CD14-positive monocyte (primary cell): ENCODE measurements around the gene CFAP20DC. TPM values are rescaled to one million over a fixed set of nuclear protein-coding genes. Genes with fewer than 3 reads are reported as not detected.
"Not testable (repeated sequence)": the region's sequence is repeated elsewhere in the genome, so short reads cannot be mapped to it uniquely, and the experiment has no call there.

Experiments used
- DNase-seq, 3 donors: peaks; one replicate each; pipeline ENCODE4 v3.0.0-alpha.2; 2011 to 2022
- H2AFZ ChIP-seq: 2 replicates; pipeline ENCODE4 v1.6.0; 2012; ENCODE audit warnings: mild to moderate bottlenecking, low read depth, low read length, inconsistent platforms; ENCODE audit not compliant: insufficient read depth, poor library complexity, severe bottlenecking
- H3K27ac ChIP-seq, 2 donors: 1 replicate in 1 of 2; 2 replicates in 1 of 2; pipeline ENCODE4 v1.5.1; 2012 to 2013; ENCODE audit warnings: low read length in 2 of 2, control low read depth in 1 of 2, inconsistent platforms in 1 of 2, low read depth in 1 of 2, mild to moderate bottlenecking in 1 of 2
- H3K27me3 ChIP-seq, 2 donors: one replicate each; pipeline versions ENCODE4 v1.6.0 to v1.6.1; 2011 to 2013; ENCODE audit warnings: low read length in 2 of 2; ENCODE audit not compliant: control insufficient read depth in 2 of 2, insufficient read depth in 2 of 2
- H3K36me3 ChIP-seq, 2 donors: replicated peaks in 1 of 2; 1 replicate in 1 of 2; 2 replicates in 1 of 2; pipeline versions ENCODE4 v1.5.1 to v1.6.1; 2012 to 2013; ENCODE audit warnings: low read length in 2 of 2, control low read depth in 1 of 2, inconsistent platforms in 1 of 2, mild to moderate bottlenecking in 1 of 2; ENCODE audit not compliant: insufficient read depth in 2 of 2, control insufficient read depth in 1 of 2
- H3K4me1 ChIP-seq, 2 donors: 1 replicate in 1 of 2; 2 replicates in 1 of 2; pipeline versions ENCODE4 v1.5.1 to v1.6.1; 2012 to 2013; ENCODE audit warnings: low read length in 2 of 2, control low read depth in 1 of 2, inconsistent platforms in 1 of 2, mild to moderate bottlenecking in 1 of 2, moderate library complexity in 1 of 2; ENCODE audit not compliant: insufficient read depth in 2 of 2, control insufficient read depth in 1 of 2
- H3K4me2 ChIP-seq: replicated peaks from 2 replicates; pipeline ENCODE3; 2012; ENCODE audit warnings: low read length, moderate library complexity, mild to moderate bottlenecking; ENCODE audit not compliant: poor library complexity, severe bottlenecking; ENCODE audit errors: extremely low read depth
- H3K4me3 ChIP-seq, 3 experiments: fragments of 200-600 bp in 1 of 3; sonication (generic) in 1 of 3; replicated peaks in 1 of 3; 1 replicate in 2 of 3; 2 replicates in 1 of 3; pipeline ENCODE4 v1.5.1; 2011 to 2013; ENCODE audit warnings: low read length in 3 of 3, mild to moderate bottlenecking in 3 of 3, control low read depth in 2 of 3, low read depth in 2 of 3, inconsistent platforms in 1 of 3, moderate library complexity in 1 of 3
- H3K79me2 ChIP-seq: 2 replicates; pipeline ENCODE4 v1.6.0; 2012; ENCODE audit warnings: mild to moderate bottlenecking, control low read depth, inconsistent platforms, low read length, moderate library complexity; ENCODE audit not compliant: insufficient read depth
- H3K9ac ChIP-seq: 2 replicates; pipeline ENCODE4 v1.6.0; 2017; ENCODE audit warnings: low read length, mild to moderate bottlenecking; ENCODE audit not compliant: insufficient read depth, poor library complexity, severe bottlenecking
- H3K9me3 ChIP-seq, 2 donors: replicated peaks in 1 of 2; 1 replicate in 1 of 2; 2 replicates in 1 of 2; pipeline versions ENCODE4 v1.5.1 to v1.6.1; 2012 to 2013; ENCODE audit warnings: low read length in 2 of 2, control low read depth in 1 of 2; ENCODE audit not compliant: control insufficient read depth in 1 of 2, insufficient read depth in 1 of 2
- H4K20me1 ChIP-seq: 2 replicates; pipeline ENCODE4 v1.6.0; 2012; ENCODE audit warnings: mild to moderate bottlenecking, low read length, control low read depth, moderate library complexity; ENCODE audit not compliant: insufficient read depth
- H3K27ac Mint-ChIP-seq, 7 donors: one replicate each; pipeline ENCODE4 v1.8.0; 2020; ENCODE audit warnings: mild to moderate bottlenecking in 7 of 7, mixed read lengths in 7 of 7, moderate library complexity in 6 of 7, inconsistent platforms in 2 of 7
- H3K27me3 Mint-ChIP-seq, 3 donors: one replicate each; pipeline ENCODE4 v1.8.0; 2021 to 2022; ENCODE audit warnings: low read depth in 3 of 3, mild to moderate bottlenecking in 3 of 3, mixed read lengths in 3 of 3, moderate library complexity in 3 of 3, inconsistent platforms in 1 of 3
- H3K36me3 Mint-ChIP-seq, 2 donors: one replicate each; pipeline ENCODE4 v1.8.0; 2020; ENCODE audit warnings: mixed read lengths in 2 of 2, inconsistent platforms in 1 of 2, mild to moderate bottlenecking in 1 of 2
- H3K4me1 Mint-ChIP-seq: one replicate; pipeline ENCODE4 v1.8.0; 2020; ENCODE audit warnings: mild to moderate bottlenecking, mixed read lengths
- H3K4me3 Mint-ChIP-seq, 2 donors: one replicate each; pipeline ENCODE4 v1.8.0; 2020; ENCODE audit warnings: mild to moderate bottlenecking in 2 of 2, mixed read lengths in 2 of 2, moderate library complexity in 1 of 2
- H3K9me3 Mint-ChIP-seq, 7 donors: one replicate each; pipeline ENCODE4 v1.8.0; 2020 to 2022; ENCODE audit warnings: mixed read lengths in 7 of 7, mild to moderate bottlenecking in 6 of 7, moderate library complexity in 6 of 7, inconsistent platforms in 2 of 7
- CTCF ChIP-seq: fragments of 200-600 bp; IDR thresholded peaks from one replicate; pipeline ENCODE4 v1.8.0; 2022; ENCODE audit warnings: antibody characterized with exemption, mild to moderate bottlenecking
- WGBS: methylation state at CpG from one replicate; pipeline ENCODE4 v1.1.5; 2013; ENCODE audit warnings: missing lambda C conversion rate; ENCODE audit not compliant: insufficient coverage; 5-methylcytosine and 5-hydroxymethylcytosine counted together
- intact Hi-C, 2 donors: fragments of 100-400 bp; cut with micrococcal nuclease; formaldehyde crosslinking; loops; one replicate each; pipeline versions ENCODE4 v1.15.0 to v1.15.1; 2023
- polyA plus RNA-seq, 3 donors: library from polyadenylated mRNA; depleted of rRNA in 1 of 3; unstranded in 2 of 3; stranded (reverse) in 1 of 3; fragments of 300-500 nt in 2 of 3; fragments of >200 nt in 1 of 3; fragmentation: Illumina TruSeq in 2 of 3; gene quantifications; 1 replicate in 2 of 3; 2 replicates in 1 of 3; pipeline ENCODE4 v1.2.3, GENCODE V29; 2012 to 2021

CFAP20DC gene
- polyA plus RNA-seq, 3 donors = not detected

- H3K27ac ChIP-seq = no peak overlapping the region
- no peak for DNase-seq
- H3K9ac ChIP-seq = no peak overlapping the region
These were observed 353.7 kb downstream of the CFAP20DC start for GRCh38 chr3:58696093-58696492.

GRCh38 chr3:58695284-58695683, 354.5 kb downstream of the CFAP20DC start:
- H4K20me1 ChIP-seq, H3K4me2 ChIP-seq, H2AFZ ChIP-seq, H3K27me3 ChIP-seq, H3K27me3 Mint-ChIP-seq, H3K36me3 ChIP-seq, H3K79me2 ChIP-seq, H3K4me3 ChIP-seq, H3K36me3 Mint-ChIP-seq, H3K27ac ChIP-seq, DNase-seq, H3K27ac Mint-ChIP-seq, intact Hi-C loops, H3K4me3 Mint-ChIP-seq, H3K9ac ChIP-seq, H3K4me1 ChIP-seq: not testable (repeated sequence)
- WGBS = 90% methylated on average over 4 of the region's 4 CpGs
- H3K9me3 Mint-ChIP-seq = peaks cover 6 to 24% (median 15%) of the 10 kb centered on the region in 7 donors
- peaks cover 14 to 19% of the 10 kb centered on the region in 2 donors for H3K9me3 ChIP-seq
- H3K4me1 Mint-ChIP-seq = peaks cover 25% of the 10 kb centered on the region

More at GRCh38 chr3:58696093-58696492, 353.7 kb downstream of the CFAP20DC start:
- no peak overlapping the region for H3K27ac Mint-ChIP-seq
- Histone ChIP-seq H3K27me3 (no peaks in the 10 kb centered on the region), H4K20me1 (no peaks in the 10 kb centered on the region), H3K4me1 (no peaks in the 10 kb centered on the region), H3K9me3 (peaks cover 8 to 11% of the 10 kb centered on the region in 2 donors), H3K36me3 (no peaks in the 10 kb centered on the region), H2AFZ (no peak overlapping the region), H3K4me3 (no peak overlapping the region), H3K4me2 (no peak overlapping the region), H3K79me2 (no peaks in the 10 kb centered on the region)
- intact Hi-C loops = no loop called here
- H3K4me3 Mint-ChIP-seq = no peak overlapping the region
- WGBS = no CpG with 5 or more reads among the region's 1 CpG
- peaks cover 6 to 19% (median 9%) of the 10 kb centered on the region in 7 donors for H3K9me3 Mint-ChIP-seq
- TF ChIP-seq CTCF = no peak
- peaks cover 0 to 4% (median 0%) of the 10 kb centered on the region in 3 donors for H3K27me3 Mint-ChIP-seq
- peaks cover 25% of the 10 kb centered on the region for H3K4me1 Mint-ChIP-seq
- no peaks in the 10 kb centered on the region for H3K36me3 Mint-ChIP-seq
